WTC11 (cell line): ENCODE data around the gene SHANK1. TPM values are rescaled to one million over a fixed set of nuclear protein-coding genes. Genes with fewer than 3 reads are reported as not detected.

Source experiments
- ATAC-seq: fragments of 200-7000 bp; cut with Tn5 transposase; 2 replicates; pipeline ENCODE4 v1.10.0; 2021; ENCODE audit warnings: mild to moderate bottlenecking, moderate library complexity
- Bru-seq: library from RNA; stranded (reverse); fragments of 400-500 nt; gene quantifications from one replicate; lab custom pipeline; 2021; lab: Mats Ljungman, UMichigan
- CTCF ChIA-PET: fragments of 300-600 bp; sonication (Branson Sonifier 250); formaldehyde crosslinking; loops from one replicate; lab custom pipeline; 2021; ENCODE audit warnings: antibody characterized with exemption; lab: Charles Lee
- POLR2A ChIA-PET: fragments of 350-600 bp; sonication (Branson Sonifier 250); formaldehyde crosslinking; loops from one replicate; lab custom pipeline; 2021; ENCODE audit warnings: antibody characterized with exemption; lab: Charles Lee
- DNase-seq: peaks from one replicate; pipeline ENCODE4 v3.0.0; 2021; ENCODE audit warnings: low spot score
- H3K27ac Mint-ChIP-seq: 2 replicates; pipeline ENCODE4 v1.8.0; 2021; ENCODE audit warnings: mixed read lengths
- H3K27me3 Mint-ChIP-seq: 2 replicates; pipeline ENCODE4 v1.8.0; 2021; ENCODE audit warnings: low read depth, mild to moderate bottlenecking, moderate library complexity, mixed read lengths
- H3K36me3 Mint-ChIP-seq: 2 replicates; pipeline ENCODE4 v1.8.0; 2021; ENCODE audit warnings: mixed read lengths
- H3K4me1 Mint-ChIP-seq: 2 replicates; pipeline ENCODE4 v1.8.0; 2022; ENCODE audit warnings: mixed read lengths
- H3K4me3 Mint-ChIP-seq: 2 replicates; pipeline ENCODE4 v1.8.0; 2021; ENCODE audit warnings: mild to moderate bottlenecking, moderate library complexity, mixed read lengths
- H3K9me3 Mint-ChIP-seq: 2 replicates; pipeline ENCODE4 v1.8.0; 2021; ENCODE audit warnings: mixed read lengths
- CDX4 ChIP-seq: fragments of 250-450 bp; sonication (Bioruptor Pico); IDR thresholded peaks from 2 replicates; pipeline ENCODE4 v1.9.0; 2021; ENCODE audit warnings: moderate library complexity, mild to moderate bottlenecking, inconsistent platforms, borderline replicate concordance
- ETV6 ChIP-seq: sonication (generic); formaldehyde crosslinking; IDR thresholded peaks from 2 replicates; pipeline ENCODE4 v1.8.1; 2022; ENCODE audit warnings: mild to moderate bottlenecking, missing genetic modification reagents
- FOXJ3 ChIP-seq: sonication (generic); formaldehyde crosslinking; IDR thresholded peaks from 2 replicates; pipeline ENCODE4 v1.9.0; 2021; ENCODE audit warnings: missing genetic modification reagents, mild to moderate bottlenecking, borderline replicate concordance
- GRHL2 ChIP-seq: fragments of 250-450 bp; sonication (Bioruptor Pico); IDR thresholded peaks from 2 replicates; pipeline ENCODE4 v1.8.0; 2022; ENCODE audit warnings: mild to moderate bottlenecking, moderate library complexity; ENCODE audit not compliant: insufficient replicate concordance, severe bottlenecking
- GTF2I ChIP-seq: fragments of 250-450 bp; sonication (Bioruptor Pico); conservative IDR thresholded peaks from 2 replicates; pipeline ENCODE4 v1.4.0; 2021; ENCODE audit warnings: mild to moderate bottlenecking
- HMGA2 ChIP-seq: fragments of 250-450 bp; sonication (Bioruptor Pico); IDR thresholded peaks from 2 replicates; pipeline ENCODE4 v1.4.0; 2021; ENCODE audit warnings: mild to moderate bottlenecking, moderate library complexity
- MXD4 ChIP-seq: fragments of 250-450 bp; sonication (Bioruptor Pico); IDR thresholded peaks from 2 replicates; pipeline ENCODE4 v1.8.0; 2021; ENCODE audit warnings: mild to moderate bottlenecking, moderate library complexity, borderline replicate concordance
- NFATC4 ChIP-seq: fragments of 250-450 bp; sonication (Bioruptor Pico); IDR thresholded peaks from 2 replicates; pipeline ENCODE4 v1.9.0; 2021; ENCODE audit warnings: mild to moderate bottlenecking
- NFE2L1 ChIP-seq: sonication (generic); formaldehyde crosslinking; IDR thresholded peaks from 2 replicates; pipeline ENCODE4 v1.8.1; 2023; ENCODE audit warnings: missing genetic modification reagents
- NFYB ChIP-seq: sonication (generic); formaldehyde crosslinking; conservative IDR thresholded peaks from 2 replicates; pipeline ENCODE4 v1.8.0; 2022; ENCODE audit warnings: low read depth, missing genetic modification reagents
- NR1H2 ChIP-seq: sonication (generic); formaldehyde crosslinking; IDR thresholded peaks from 2 replicates; pipeline ENCODE4 v1.9.0; 2021; ENCODE audit warnings: mild to moderate bottlenecking, moderate library complexity, missing genetic modification reagents
- NR2C2 ChIP-seq: sonication (generic); formaldehyde crosslinking; IDR thresholded peaks from 2 replicates; pipeline ENCODE4 v1.8.0; 2022; ENCODE audit warnings: mild to moderate bottlenecking, missing genetic modification reagents
- RELA ChIP-seq: sonication (generic); formaldehyde crosslinking; IDR thresholded peaks from 2 replicates; pipeline ENCODE4 v1.8.1; 2022; ENCODE audit warnings: missing genetic modification reagents, mild to moderate bottlenecking, borderline replicate concordance
- RORB ChIP-seq: fragments of 250-450 bp; sonication (Bioruptor Pico); IDR thresholded peaks from 2 replicates; pipeline ENCODE4 v1.9.0; 2021; ENCODE audit warnings: mild to moderate bottlenecking
- SMAD3 ChIP-seq: sonication (generic); formaldehyde crosslinking; IDR thresholded peaks from 2 replicates; pipeline ENCODE4 v1.8.0; 2022; ENCODE audit warnings: missing genetic modification reagents, mild to moderate bottlenecking, borderline replicate concordance
- SMAD4 ChIP-seq: sonication (generic); formaldehyde crosslinking; IDR thresholded peaks from 2 replicates; pipeline ENCODE4 v1.8.0; 2022; ENCODE audit warnings: mild to moderate bottlenecking, missing genetic modification reagents
- SP1 ChIP-seq: sonication (generic); formaldehyde crosslinking; conservative IDR thresholded peaks from 2 replicates; pipeline ENCODE4 v1.8.1; 2022; ENCODE audit warnings: missing genetic modification reagents
- TP53 ChIP-seq: sonication (generic); formaldehyde crosslinking; IDR thresholded peaks from 2 replicates; pipeline ENCODE4 v1.8.1; 2023; ENCODE audit warnings: mild to moderate bottlenecking, missing genetic modification reagents
- ZNF138 ChIP-seq: sonication (generic); formaldehyde crosslinking; conservative IDR thresholded peaks from 2 replicates; pipeline ENCODE4 v1.8.1; 2022; ENCODE audit warnings: mild to moderate bottlenecking, moderate library complexity, missing genetic modification reagents
- ZNF317 ChIP-seq: sonication (generic); formaldehyde crosslinking; IDR thresholded peaks from 2 replicates; pipeline ENCODE4 v1.8.1; 2023; ENCODE audit warnings: low read depth, mild to moderate bottlenecking, moderate library complexity, missing genetic modification reagents, borderline replicate concordance
- ZNF671 ChIP-seq: fragments of 250-450 bp; sonication (Bioruptor Pico); IDR thresholded peaks from 2 replicates; pipeline ENCODE4 v1.8.0; 2021; ENCODE audit warnings: mild to moderate bottlenecking
- ZSCAN18 ChIP-seq: fragments of 250-450 bp; sonication (Bioruptor Pico); IDR thresholded peaks from 2 replicates; pipeline ENCODE4 v2.1.2; 2022; ENCODE audit warnings: mild to moderate bottlenecking, moderate library complexity
- long read RNA-seq, 3 experiments: library from RNA in 1 of 3; library from capped mRNA in 1 of 3; library from polyadenylated mRNA in 1 of 3; unstranded in 2 of 3; stranded (forward) in 1 of 3; transcript quantifications; one replicate each; pipeline ENCODE4 v2.0.0, GENCODE V29; 2021
- total RNA-seq: library from RNA; stranded (reverse); gene quantifications from 3 replicates; pipeline ENCODE4 v1.2.3, GENCODE V29; 2021
- TF ChIP-seq, protein P1 (sequence below): sonication (generic); formaldehyde crosslinking; IDR thresholded peaks from 2 replicates; pipeline ENCODE4 v1.8.0; 2023; ENCODE audit warnings: missing genetic modification reagents, mild to moderate bottlenecking, borderline replicate concordance
- TF ChIP-seq, protein P2 (sequence below): sonication (generic); formaldehyde crosslinking; IDR thresholded peaks from 2 replicates; pipeline ENCODE4 v1.8.1; 2023; ENCODE audit warnings: mild to moderate bottlenecking, missing genetic modification reagents, moderate library complexity
- TF ChIP-seq, protein P3 (sequence below): sonication (generic); formaldehyde crosslinking; IDR thresholded peaks from 2 replicates; pipeline ENCODE4 v1.8.0; 2023; ENCODE audit warnings: mild to moderate bottlenecking, missing genetic modification reagents
- TF ChIP-seq, protein P4 (sequence below): sonication (generic); formaldehyde crosslinking; conservative IDR thresholded peaks from 2 replicates; pipeline ENCODE4 v1.8.1; 2022; ENCODE audit warnings: mild to moderate bottlenecking, missing genetic modification reagents

Gene SHANK1
- 3.9 to 8.7 TPM (median 5.0 TPM) in 3 replicates for total RNA-seq
- Bru-seq, nascent RNA, result percentile 25 among the genes with signal in this experiment
- long read RNA-seq, experiment 1, partial matches to known transcripts, result 0 of 2 reads
- long read RNA-seq, experiment 1, other reads (novel, unspliced or antisense), result 2 of 2 reads
- long read RNA-seq, experiment 2, partial matches to known transcripts, result 3 of 3 reads
- long read RNA-seq, experiment 2, other reads (novel, unspliced or antisense), result 0 of 3 reads
- long read RNA-seq, experiment 3, partial matches to known transcripts, result 0 of 1 reads
- long read RNA-seq, experiment 3, other reads (novel, unspliced or antisense), result 1 of 1 reads

DNA sequence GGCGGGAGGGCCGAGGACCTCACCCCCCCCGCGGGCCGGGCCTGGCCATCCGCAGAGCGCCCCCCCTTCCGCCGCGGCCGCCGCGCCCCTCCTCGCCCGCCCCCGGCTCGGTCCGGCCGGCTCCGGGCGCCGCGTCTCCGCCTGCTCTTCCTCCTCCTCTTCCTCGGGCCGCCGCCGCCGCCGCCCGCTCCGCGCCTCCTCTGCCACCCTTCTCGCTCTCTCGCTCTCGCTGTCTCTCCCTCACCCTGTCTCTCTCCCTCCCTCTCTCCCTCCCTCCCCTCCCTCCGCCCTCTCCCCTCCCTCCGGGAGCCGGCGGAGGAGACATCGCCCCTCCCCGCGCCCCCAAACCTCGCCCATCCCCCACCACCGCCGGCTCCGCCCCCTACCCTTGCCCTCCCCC, at the start of gene SHANK1:
Gene SHANK1 (minus strand): TSS at position 237 of the 400 bp plus-strand sequence. CDS start 2,883 bp downstream, outside the sequence.
- H3K4me3 Mint-ChIP-seq, result peak within 1 kb of the TSS; percentile 68
- ATAC-seq, result peak; percentile 7; the same call in 1 of the 2 replicates
- peaks cover 56% of the 10 kb centered on the region for H3K27me3 Mint-ChIP-seq
- TF ChIP-seq GRHL2, result no peak
- no peak for TF ChIP-seq NFATC4 (CRISPR knock-in tag)
- no peak for TF ChIP-seq MXD4 (CRISPR knock-in tag)
- no peak for TF ChIP-seq NR1H2 (CRISPR knock-in tag)
- TF ChIP-seq ZNF138 (CRISPR knock-in tag), result no peak
- no peak for TF ChIP-seq ZNF317 (CRISPR knock-in tag)
- TF ChIP-seq SP1 (CRISPR knock-in tag), result peak; percentile 39; the same call in 1 of the 2 replicates
- TF ChIP-seq, protein P1, sequence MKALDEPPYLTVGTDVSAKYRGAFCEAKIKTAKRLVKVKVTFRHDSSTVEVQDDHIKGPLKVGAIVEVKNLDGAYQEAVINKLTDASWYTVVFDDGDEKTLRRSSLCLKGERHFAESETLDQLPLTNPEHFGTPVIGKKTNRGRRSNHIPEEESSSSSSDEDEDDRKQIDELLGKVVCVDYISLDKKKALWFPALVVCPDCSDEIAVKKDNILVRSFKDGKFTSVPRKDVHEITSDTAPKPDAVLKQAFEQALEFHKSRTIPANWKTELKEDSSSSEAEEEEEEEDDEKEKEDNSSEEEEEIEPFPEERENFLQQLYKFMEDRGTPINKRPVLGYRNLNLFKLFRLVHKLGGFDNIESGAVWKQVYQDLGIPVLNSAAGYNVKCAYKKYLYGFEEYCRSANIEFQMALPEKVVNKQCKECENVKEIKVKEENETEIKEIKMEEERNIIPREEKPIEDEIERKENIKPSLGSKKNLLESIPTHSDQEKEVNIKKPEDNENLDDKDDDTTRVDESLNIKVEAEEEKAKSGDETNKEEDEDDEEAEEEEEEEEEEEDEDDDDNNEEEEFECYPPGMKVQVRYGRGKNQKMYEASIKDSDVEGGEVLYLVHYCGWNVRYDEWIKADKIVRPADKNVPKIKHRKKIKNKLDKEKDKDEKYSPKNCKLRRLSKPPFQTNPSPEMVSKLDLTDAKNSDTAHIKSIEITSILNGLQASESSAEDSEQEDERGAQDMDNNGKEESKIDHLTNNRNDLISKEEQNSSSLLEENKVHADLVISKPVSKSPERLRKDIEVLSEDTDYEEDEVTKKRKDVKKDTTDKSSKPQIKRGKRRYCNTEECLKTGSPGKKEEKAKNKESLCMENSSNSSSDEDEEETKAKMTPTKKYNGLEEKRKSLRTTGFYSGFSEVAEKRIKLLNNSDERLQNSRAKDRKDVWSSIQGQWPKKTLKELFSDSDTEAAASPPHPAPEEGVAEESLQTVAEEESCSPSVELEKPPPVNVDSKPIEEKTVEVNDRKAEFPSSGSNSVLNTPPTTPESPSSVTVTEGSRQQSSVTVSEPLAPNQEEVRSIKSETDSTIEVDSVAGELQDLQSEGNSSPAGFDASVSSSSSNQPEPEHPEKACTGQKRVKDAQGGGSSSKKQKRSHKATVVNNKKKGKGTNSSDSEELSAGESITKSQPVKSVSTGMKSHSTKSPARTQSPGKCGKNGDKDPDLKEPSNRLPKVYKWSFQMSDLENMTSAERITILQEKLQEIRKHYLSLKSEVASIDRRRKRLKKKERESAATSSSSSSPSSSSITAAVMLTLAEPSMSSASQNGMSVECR (CRISPR knock-in tag), result no peak
- peak; percentile 76 for DNase-seq
- H3K36me3 Mint-ChIP-seq, result no peaks in the 10 kb centered on the region
- POLR2A ChIA-PET, result no interaction called here
- no peaks in the 10 kb centered on the region for H3K9me3 Mint-ChIP-seq
- H3K27ac Mint-ChIP-seq, result no peak within 1 kb of the TSS
- H3K4me1 Mint-ChIP-seq, result peaks cover 45% of the 10 kb centered on the region
- CTCF ChIA-PET, result interaction anchor here (1.2 to 6.7 kb wide), 3 partner anchors 16 to 112 kb away, joined by 5 to 195 read pairs (median 9); no protein-coding TSS in a partner anchor

GRCh38 chr19:50768277-50768676, 48.7 kb upstream of the SHANK1 start:
- CTCF ChIA-PET, result no interaction called here
- H3K4me1 Mint-ChIP-seq, result peaks cover 8% of the 10 kb centered on the region

More at GRCh38 chr19:50768277-50768676, 48.7 kb upstream of the SHANK1 start:
- no peak for ATAC-seq
- no peaks in the 10 kb centered on the region for H3K36me3 Mint-ChIP-seq
- H3K27ac Mint-ChIP-seq, result no peak overlapping the region
- no peak for DNase-seq
- TF ChIP-seq, protein P2, sequence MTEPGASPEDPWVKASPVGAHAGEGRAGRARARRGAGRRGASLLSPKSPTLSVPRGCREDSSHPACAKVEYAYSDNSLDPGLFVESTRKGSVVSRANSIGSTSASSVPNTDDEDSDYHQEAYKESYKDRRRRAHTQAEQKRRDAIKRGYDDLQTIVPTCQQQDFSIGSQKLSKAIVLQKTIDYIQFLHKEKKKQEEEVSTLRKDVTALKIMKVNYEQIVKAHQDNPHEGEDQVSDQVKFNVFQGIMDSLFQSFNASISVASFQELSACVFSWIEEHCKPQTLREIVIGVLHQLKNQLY (CRISPR knock-in tag), result no peak
- TF ChIP-seq RELA (CRISPR knock-in tag) (no peak), NFE2L1 (CRISPR knock-in tag) (no peak), NR2C2 (no peak), SMAD3 (CRISPR knock-in tag) (no peak), ZNF671 (CRISPR knock-in tag) (no peak), RORB (CRISPR knock-in tag) (no peak), CDX4 (CRISPR knock-in tag) (no peak), NFYB (no peak), TP53 (no peak), SMAD4 (no peak), ETV6 (no peak), SP1 (CRISPR knock-in tag) (no peak), FOXJ3 (CRISPR knock-in tag) (no peak), ZSCAN18 (no peak), GTF2I (no peak), HMGA2 (CRISPR knock-in tag) (no peak), NR1H2 (CRISPR knock-in tag) (no peak)
- TF ChIP-seq, protein P3, sequence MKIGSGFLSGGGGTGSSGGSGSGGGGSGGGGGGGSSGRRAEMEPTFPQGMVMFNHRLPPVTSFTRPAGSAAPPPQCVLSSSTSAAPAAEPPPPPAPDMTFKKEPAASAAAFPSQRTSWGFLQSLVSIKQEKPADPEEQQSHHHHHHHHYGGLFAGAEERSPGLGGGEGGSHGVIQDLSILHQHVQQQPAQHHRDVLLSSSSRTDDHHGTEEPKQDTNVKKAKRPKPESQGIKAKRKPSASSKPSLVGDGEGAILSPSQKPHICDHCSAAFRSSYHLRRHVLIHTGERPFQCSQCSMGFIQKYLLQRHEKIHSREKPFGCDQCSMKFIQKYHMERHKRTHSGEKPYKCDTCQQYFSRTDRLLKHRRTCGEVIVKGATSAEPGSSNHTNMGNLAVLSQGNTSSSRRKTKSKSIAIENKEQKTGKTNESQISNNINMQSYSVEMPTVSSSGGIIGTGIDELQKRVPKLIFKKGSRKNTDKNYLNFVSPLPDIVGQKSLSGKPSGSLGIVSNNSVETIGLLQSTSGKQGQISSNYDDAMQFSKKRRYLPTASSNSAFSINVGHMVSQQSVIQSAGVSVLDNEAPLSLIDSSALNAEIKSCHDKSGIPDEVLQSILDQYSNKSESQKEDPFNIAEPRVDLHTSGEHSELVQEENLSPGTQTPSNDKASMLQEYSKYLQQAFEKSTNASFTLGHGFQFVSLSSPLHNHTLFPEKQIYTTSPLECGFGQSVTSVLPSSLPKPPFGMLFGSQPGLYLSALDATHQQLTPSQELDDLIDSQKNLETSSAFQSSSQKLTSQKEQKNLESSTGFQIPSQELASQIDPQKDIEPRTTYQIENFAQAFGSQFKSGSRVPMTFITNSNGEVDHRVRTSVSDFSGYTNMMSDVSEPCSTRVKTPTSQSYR (CRISPR knock-in tag), result no peak
- TF ChIP-seq, protein P4, sequence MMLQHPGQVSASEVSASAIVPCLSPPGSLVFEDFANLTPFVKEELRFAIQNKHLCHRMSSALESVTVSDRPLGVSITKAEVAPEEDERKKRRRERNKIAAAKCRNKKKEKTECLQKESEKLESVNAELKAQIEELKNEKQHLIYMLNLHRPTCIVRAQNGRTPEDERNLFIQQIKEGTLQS (CRISPR knock-in tag), result no peak
- peaks cover 43% of the 10 kb centered on the region for H3K27me3 Mint-ChIP-seq
- no peak overlapping the region for H3K4me3 Mint-ChIP-seq
- POLR2A ChIA-PET, result interaction anchor here (0.6 kb wide), 1 partner anchor 210 kb away, joined by 3 read pairs; no protein-coding TSS in a partner anchor
- no peaks in the 10 kb centered on the region for H3K9me3 Mint-ChIP-seq
